Measurements from ENCODE around the gene CACNA1S.
A peak's percentile ranks its signal among the peaks of the same experiment; 100 is the strongest.

Gene CACNA1S

GRCh38 chr1:201090541-201090940 lies 21.7 kb downstream of the CACNA1S start:
- no peak for DNase-seq

- no peak for DNase-seq
These were observed 22.6 kb downstream of the CACNA1S start for GRCh38 chr1:201089596-201089995.

GRCh38 chr1:201088901-201089525 lies 23.2 kb downstream of the CACNA1S start:
- no peak for DNase-seq

GRCh38 chr1:201088395-201088794 lies 23.8 kb downstream of the CACNA1S start:
- DNase-seq = no peak

- peak; percentile 32 for DNase-seq
These were observed 26.1 kb downstream of the CACNA1S start for GRCh38 chr1:201085902-201086735.

- DNase-seq = peak; percentile 23
These were observed 27.9 kb downstream of the CACNA1S start for GRCh38 chr1:201084295-201084694.

GRCh38 chr1:201083741-201084140 lies 28.5 kb downstream of the CACNA1S start:
- DNase-seq = no peak

- no peak for DNase-seq
These were observed 32.1 kb downstream of the CACNA1S start for GRCh38 chr1:201080135-201080534.

GRCh38 chr1:201077736-201078135 lies 34.5 kb downstream of the CACNA1S start:
- no peak for DNase-seq

- DNase-seq = no peak
These were observed 35.1 kb downstream of the CACNA1S start for GRCh38 chr1:201077116-201077515.

GRCh38 chr1:201076092-201076491 lies 36.1 kb downstream of the CACNA1S start:
- no peak for DNase-seq

GRCh38 chr1:201074018-201074417 lies 38.2 kb downstream of the CACNA1S start:
- DNase-seq = no peak

- no peak for DNase-seq
These were observed 39.3 kb downstream of the CACNA1S start for GRCh38 chr1:201072922-201073321.

GRCh38 chr1:201072149-201072548 lies 40.1 kb downstream of the CACNA1S start:
- DNase-seq = no peak

GRCh38 chr1:201069636-201070035 lies 42.6 kb downstream of the CACNA1S start:
- no peak for DNase-seq

GRCh38 chr1:201068976-201069375 lies 43.2 kb downstream of the CACNA1S start:
- no peak for DNase-seq

GRCh38 chr1:201066986-201067385 lies 45.2 kb downstream of the CACNA1S start:
- no peak for DNase-seq

GRCh38 chr1:201065686-201066085 lies 46.5 kb downstream of the CACNA1S start:
- no peak for DNase-seq

- no peak for DNase-seq
These were observed 47.4 kb downstream of the CACNA1S start for GRCh38 chr1:201064806-201065205.

- no peak for DNase-seq
These were observed 49.1 kb downstream of the CACNA1S start for GRCh38 chr1:201063145-201063544.

- no peak for DNase-seq
These were observed 49.6 kb downstream of the CACNA1S start for GRCh38 chr1:201062511-201063091.

- DNase-seq = no peak
These were observed 50.3 kb downstream of the CACNA1S start for GRCh38 chr1:201061886-201062285.

- DNase-seq = no peak
These were observed 51.2 kb downstream of the CACNA1S start for GRCh38 chr1:201061049-201061448.

- DNase-seq = no peak
These were observed 51.6 kb downstream of the CACNA1S start for GRCh38 chr1:201060586-201060985.
